Measurements from ENCODE around the gene MBOAT7.
A peak's percentile ranks its signal among the peaks of the same experiment; 100 is the strongest.

The MBOAT7 gene

GRCh38 chr19:54145541-54146158, 43.7 kb downstream of the MBOAT7 start:
- H3K27ac ChIP-seq = peak overlapping the region; percentile 65
- TF ChIP-seq CTCF (conservative IDR thresholded peaks at IDR 0.05; ENCODE audit: low read depth) = no peak
- POLR2A ChIA-PET (ENCODE audit: low non-redundant PET) = no interaction called here
- no peak for DNase-seq (ENCODE audit: low spot score)
- CTCF ChIA-PET = no interaction called here

GRCh38 chr19:54142166-54142780, 47.1 kb downstream of the MBOAT7 start:
- POLR2A ChIA-PET (ENCODE audit: low non-redundant PET) = no interaction called here
- CTCF ChIA-PET = interaction anchor here (0.6 kb wide), 1 partner anchor 17 kb away, joined by 4 read pairs; no protein-coding TSS in a partner anchor
- H3K27ac ChIP-seq = no peak overlapping the region
- DNase-seq (ENCODE audit: low spot score) = no peak
- no peak for TF ChIP-seq CTCF (conservative IDR thresholded peaks at IDR 0.05; ENCODE audit: low read depth)

GRCh38 chr19:54141356-54141755, 48.0 kb downstream of the MBOAT7 start:
- no peak for TF ChIP-seq CTCF (conservative IDR thresholded peaks at IDR 0.05; ENCODE audit: low read depth)
- POLR2A ChIA-PET (ENCODE audit: low non-redundant PET) = interaction anchor here (0.6 kb wide), 1 partner anchor 161 kb away, joined by 5 read pairs; no protein-coding TSS in a partner anchor
- CTCF ChIA-PET = no interaction called here
- DNase-seq (ENCODE audit: low spot score) = no peak
- H3K27ac ChIP-seq = no peak overlapping the region

GRCh38 chr19:54138489-54139256, 50.7 kb downstream of the MBOAT7 start:
- H3K27ac ChIP-seq = peak overlapping the region; percentile 86
- ChIA-PET POLR2A (ENCODE audit: low non-redundant PET) (interaction anchor here (0.6 kb wide), 1 partner anchor 316 kb away, joined by 3 read pairs; no protein-coding TSS in a partner anchor), CTCF (no interaction called here)
- DNase-seq (ENCODE audit: low spot score) = no peak
- TF ChIP-seq CTCF (conservative IDR thresholded peaks at IDR 0.05; ENCODE audit: low read depth) = no peak

GRCh38 chr19:54137699-54138488, 51.5 kb downstream of the MBOAT7 start, which contains the start of gene CNOT3:
CNOT3 (plus strand) TSS chr19:54137762; CDS start chr19:54142979, 5,217 bp downstream.
- TF ChIP-seq CTCF (conservative IDR thresholded peaks at IDR 0.05; ENCODE audit: low read depth) = no peak
- H3K27ac ChIP-seq = peak within 1 kb of the TSS; percentile 94
- no peak for DNase-seq (ENCODE audit: low spot score)
- POLR2A ChIA-PET (ENCODE audit: low non-redundant PET) = interaction anchor here (0.6 to 1.6 kb wide), 3 partner anchors 10 to 469 kb away, joined by 3 to 5 read pairs (median 4); partner anchors contain the start of gene LENG1
- CTCF ChIA-PET = no interaction called here

Data from RWPE1 (cell line).